GM23248 (cell line): ENCODE data around the gene FBXO39.

Experiments
- EZH2 ChIP-seq: fragments of 200-600 bp; sonication (generic); IDR thresholded peaks from 2 replicates; pipeline ENCODE4 v1.6.1; 2018; ENCODE audit warnings: antibody characterized with exemption, mild to moderate bottlenecking; ENCODE audit not compliant: insufficient read depth, poor library complexity, severe bottlenecking
- EZH2phosphoT487 ChIP-seq: fragments of 200-600 bp; sonication (generic); IDR thresholded peaks from 2 replicates; pipeline ENCODE4 v1.6.1; 2018; ENCODE audit warnings: antibody characterized with exemption, moderate library complexity, mild to moderate bottlenecking, low read depth; ENCODE audit not compliant: insufficient read depth

- TF ChIP-seq EZH2phosphoT487 (no peak), EZH2 (no peak)
Measured at GRCh38 chr17:6756425-6757031, 19.5 kb upstream of the FBXO39 start.
